Kidney (tissue), 14 donors: ENCODE data around the gene CYTH1. TPM values are rescaled to one million over a fixed set of nuclear protein-coding genes. Genes with fewer than 3 reads are reported as not detected.

Experiments
- DNase-seq, 5 donors: peaks; one replicate each; pipeline ENCODE4 v3.0.0-alpha.2; 2013 to 2020
- FAIRE-seq: peaks from 2 replicates; lab custom pipeline; 2012; peaks lifted over from hg19 to GRCh38; lab: Jason Lieb, UNC
- H3K27ac ChIP-seq, 2 donors: one replicate each; pipeline ENCODE4 v1.7.0; 2013; ENCODE audit warnings: low read depth in 2 of 2, low read length in 2 of 2, inconsistent platforms in 1 of 2
- H3K27me3 ChIP-seq: one replicate; pipeline ENCODE4 v1.7.1; 2013; ENCODE audit warnings: low read length, inconsistent platforms; ENCODE audit not compliant: control insufficient read depth, insufficient read depth
- H3K36me3 ChIP-seq, 3 donors: one replicate each; pipeline versions ENCODE4 v1.7.0 to v1.7.1; 2013; ENCODE audit warnings: low read length in 3 of 3, control low read depth in 1 of 3, inconsistent platforms in 1 of 3; ENCODE audit not compliant: insufficient read depth in 3 of 3, control insufficient read depth in 2 of 3
- H3K4me1 ChIP-seq, 3 donors: one replicate each; pipeline versions ENCODE4 v1.7.0 to v1.7.1; 2013; ENCODE audit warnings: low read length in 3 of 3, inconsistent platforms in 1 of 3, low read depth in 1 of 3; ENCODE audit not compliant: control insufficient read depth in 2 of 3, insufficient read depth in 2 of 3
- H3K4me3 ChIP-seq, 3 donors: one replicate each; pipeline versions ENCODE4 v1.7.0 to v1.8.1; 2013; ENCODE audit warnings: low read length in 3 of 3, control low read depth in 1 of 3, inconsistent platforms in 1 of 3
- H3K9ac ChIP-seq, 3 donors: one replicate each; pipeline versions ENCODE4 v1.7.0 to v1.7.1; 2013; ENCODE audit warnings: low read length in 3 of 3, control low read depth in 1 of 3, inconsistent platforms in 1 of 3
- H3K9me3 ChIP-seq, 3 donors: one replicate each; pipeline versions ENCODE4 v1.7.0 to v1.7.1; 2013; ENCODE audit warnings: low read length in 3 of 3, control low read depth in 1 of 3, inconsistent platforms in 1 of 3; ENCODE audit not compliant: control insufficient read depth in 2 of 3, insufficient read depth in 1 of 3
- CTCF ChIP-seq: IDR thresholded peaks from 3 replicates; pipeline ENCODE4 v1.5.1; 2012; ENCODE audit warnings: mild to moderate bottlenecking, moderate library complexity, borderline replicate concordance; ENCODE audit not compliant: insufficient read depth; ENCODE audit errors: extremely low read depth
- intact Hi-C: fragments of 100-400 bp; cut with DNase I; formaldehyde crosslinking; loops from one replicate; pipeline ENCODE4 v1.11.1; 2022
- polyA plus RNA-seq: library from polyadenylated mRNA; stranded (reverse); fragments of 350-450 nt; fragmentation: Illumina TruSeq; extraction: RNeasy Lipid Tissue Mini Kit (QIAGEN cat#74804); gene quantifications from one replicate; pipeline ENCODE4 v1.2.3, GENCODE V29; 2014; ENCODE audit warnings: low read depth, low replicate concordance; ENCODE audit not compliant: insufficient read depth
- total RNA-seq: library from RNA; stranded (reverse); fragmentation: NEBNext Ultra II Directional; extraction: Animal tissue kit (Norgen Biotek cat#: 25700); gene quantifications from one replicate; pipeline ENCODE4 v1.2.1, GENCODE V29; 2021
- donor health status: control.
- donor health status: control.
- donor health status: control.
- donor health status: control.
- donor health status: control.
- donor health status: DM: yes; HTN: yes; CAD: no.
- donor health status: Normal renal cell carcinoma (clear cell type).

The CYTH1 gene
- total and polyA plus RNA-seq, 2 donors from 2014 or later: 25.3 to 59.7 TPM

- Histone ChIP-seq H3K9ac (no peak overlapping the region), H3K27me3 (no peaks in the 10 kb centered on the region), H3K4me1 (peaks cover 0 to 8% (median 0%) of the 10 kb centered on the region in 3 donors), H3K27ac (no peak overlapping the region), H3K36me3 (no peaks in the 10 kb centered on the region), H3K4me3 (no peak overlapping the region), H3K9me3 (no peaks in the 10 kb centered on the region)
- FAIRE-seq: no peak
- intact Hi-C loops: no loop called here
- no peak for DNase-seq
- no peak for TF ChIP-seq CTCF
Observed at GRCh38 chr17:78766743-78767294, 15.3 kb downstream of the CYTH1 start.

GRCh38 chr17:78766225-78766624 lies 15.8 kb downstream of the CYTH1 start:
- TF ChIP-seq CTCF: no peak
- Histone ChIP-seq H3K36me3 (no peaks in the 10 kb centered on the region), H3K9ac (no peak overlapping the region), H3K27ac (no peak overlapping the region), H3K27me3 (no peaks in the 10 kb centered on the region), H3K4me3 (no peak overlapping the region), H3K4me1 (peaks cover 0 to 8% (median 0%) of the 10 kb centered on the region in 3 donors), H3K9me3 (no peaks in the 10 kb centered on the region)
- DNase-seq: no peak
- intact Hi-C loops: no loop called here
- no peak for FAIRE-seq

GRCh38 chr17:78765821-78766220 lies 16.3 kb downstream of the CYTH1 start:
- H3K27me3 ChIP-seq: no peaks in the 10 kb centered on the region
- H3K4me1 ChIP-seq: peaks cover 0 to 7% (median 0%) of the 10 kb centered on the region in 3 donors
- no peak for FAIRE-seq
- intact Hi-C loops: no loop called here
- no peak overlapping the region for H3K9ac ChIP-seq
- no peaks in the 10 kb centered on the region for H3K36me3 ChIP-seq
- no peak overlapping the region for H3K27ac ChIP-seq
- no peak for TF ChIP-seq CTCF
- no peak for DNase-seq
- no peaks in the 10 kb centered on the region for H3K9me3 ChIP-seq
- no peak overlapping the region for H3K4me3 ChIP-seq

GRCh38 chr17:78764871-78765270 lies 17.2 kb downstream of the CYTH1 start:
- peaks cover 0 to 7% (median 0%) of the 10 kb centered on the region in 3 donors for H3K4me1 ChIP-seq

More at GRCh38 chr17:78764871-78765270, 17.2 kb downstream of the CYTH1 start:
- TF ChIP-seq CTCF: no peak
- FAIRE-seq: no peak
- intact Hi-C loops: no loop called here
- no peak for DNase-seq
- Histone ChIP-seq H3K9me3 (no peaks in the 10 kb centered on the region), H3K27ac (no peak overlapping the region), H3K27me3 (no peaks in the 10 kb centered on the region), H3K9ac (no peak overlapping the region), H3K4me3 (no peak overlapping the region), H3K36me3 (no peaks in the 10 kb centered on the region)
